NCI-H345 treated with DMSO at 0.1 percent for 48 hours (cell line): ENCODE data around the gene ALAD.
"Not testable (repeated sequence)": the region's sequence is repeated elsewhere in the genome, so short reads cannot be mapped to it uniquely, and the experiment has no call there.

Experiments used
- DNase-seq: peaks from one replicate; lab custom pipeline; 2025; ENCODE audit not compliant: unreplicated experiment; lab: John Stamatoyannopoulos, UW

The ALAD gene

DNA sequence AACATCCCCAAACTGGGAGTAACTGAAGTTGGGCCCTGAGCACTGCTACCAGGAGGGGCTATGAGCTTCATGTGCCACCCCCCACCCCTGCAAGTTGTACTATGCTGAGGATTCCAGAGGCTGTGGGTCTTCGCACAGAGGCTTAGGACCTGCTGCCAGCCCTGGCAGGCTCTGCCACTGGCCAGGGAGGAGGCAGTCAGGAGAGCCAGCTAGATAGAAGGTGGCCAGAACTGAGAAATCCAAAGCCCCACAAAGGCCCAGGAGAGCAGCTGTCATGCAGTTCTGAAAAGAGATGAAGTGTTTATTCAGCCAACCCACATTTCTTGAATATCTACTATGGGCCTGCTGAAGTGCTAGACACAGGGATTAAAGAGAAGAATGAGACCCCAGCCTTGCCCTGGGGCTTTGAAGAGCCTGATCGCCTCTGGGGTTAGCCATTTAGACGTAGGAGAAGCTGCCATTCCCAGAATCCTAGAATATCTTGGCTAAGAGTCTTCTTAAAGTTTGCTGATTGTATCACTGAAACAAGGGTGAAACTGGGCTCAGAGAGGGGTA lies 1.4 kb downstream of the ALAD start:
- no peak for DNase-seq

GRCh38 chr9:113398796-113399195 lies 2.3 kb downstream of the ALAD start:
- DNase-seq = no peak

- DNase-seq = no peak
Observed at GRCh38 chr9:113397203-113397631, 3.9 kb downstream of the ALAD start.

GRCh38 chr9:113395000-113395861 lies 5.9 kb downstream of the ALAD start:
- no peak for DNase-seq

GRCh38 chr9:113393281-113393680 lies 7.8 kb downstream of the ALAD start:
- DNase-seq = no peak

GRCh38 chr9:113391917-113392316 lies 9.2 kb downstream of the ALAD start:
- no peak for DNase-seq

DNA sequence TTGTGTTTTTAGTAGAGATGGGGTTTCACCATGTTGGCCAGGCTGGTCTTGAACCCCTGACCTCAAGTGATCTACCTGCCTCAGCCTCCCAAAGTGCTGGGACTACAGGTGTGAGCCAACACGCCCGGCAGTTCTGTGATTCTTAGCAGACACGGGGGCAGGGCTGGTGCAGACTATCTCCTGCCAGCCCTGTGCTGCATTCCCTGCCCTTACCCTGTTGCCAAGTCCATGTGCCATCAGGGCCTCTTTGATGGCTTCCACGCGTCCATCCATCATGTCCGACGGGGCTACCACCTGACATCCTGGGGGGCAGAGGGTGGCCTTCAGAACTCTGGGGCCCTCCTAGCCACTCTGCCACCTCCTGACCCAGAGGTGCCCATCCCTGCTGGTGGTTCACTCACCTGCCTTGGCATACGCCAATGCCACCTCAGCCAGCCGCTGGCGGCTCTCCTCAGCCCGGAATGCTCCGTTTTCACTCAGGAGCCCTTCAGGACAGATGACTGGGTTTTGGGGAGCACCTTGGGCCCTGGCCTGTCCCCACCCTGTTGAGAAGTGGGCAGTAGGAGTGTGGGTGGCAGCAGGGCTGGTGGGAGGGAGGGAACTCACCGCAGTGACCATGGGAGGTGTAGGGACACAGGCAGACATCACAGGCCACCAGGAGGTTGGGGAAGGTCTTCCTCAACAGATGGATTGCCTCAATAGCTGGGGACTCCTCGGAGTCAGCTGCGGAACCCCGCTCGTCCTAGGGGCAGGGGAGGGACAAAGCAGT lies 10.7 kb downstream of the ALAD start:
- no peak for DNase-seq

- DNase-seq = no peak
Observed at GRCh38 chr9:113389451-113389850, 11.6 kb downstream of the ALAD start.

DNA sequence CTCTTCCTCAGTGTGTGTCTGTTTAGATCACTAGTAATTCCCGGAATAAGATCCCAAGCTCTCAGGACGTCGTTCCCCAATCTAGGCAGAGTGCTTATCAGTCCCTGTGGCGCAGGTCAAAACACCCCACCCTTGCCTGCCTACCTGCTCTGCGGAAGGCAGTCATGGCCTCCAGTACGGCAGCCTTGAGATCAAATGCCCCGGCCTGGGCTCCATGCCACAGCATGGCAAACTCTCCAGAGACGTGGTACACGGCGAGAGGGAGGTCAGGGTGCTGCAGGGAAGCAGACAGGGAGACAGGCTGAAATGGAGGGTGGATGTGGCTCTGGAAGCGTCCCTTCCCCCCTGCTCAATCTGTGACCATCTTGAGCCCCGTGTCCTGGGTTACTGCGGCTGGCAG lies 12.3 kb downstream of the ALAD start:
- DNase-seq = no peak

DNA sequence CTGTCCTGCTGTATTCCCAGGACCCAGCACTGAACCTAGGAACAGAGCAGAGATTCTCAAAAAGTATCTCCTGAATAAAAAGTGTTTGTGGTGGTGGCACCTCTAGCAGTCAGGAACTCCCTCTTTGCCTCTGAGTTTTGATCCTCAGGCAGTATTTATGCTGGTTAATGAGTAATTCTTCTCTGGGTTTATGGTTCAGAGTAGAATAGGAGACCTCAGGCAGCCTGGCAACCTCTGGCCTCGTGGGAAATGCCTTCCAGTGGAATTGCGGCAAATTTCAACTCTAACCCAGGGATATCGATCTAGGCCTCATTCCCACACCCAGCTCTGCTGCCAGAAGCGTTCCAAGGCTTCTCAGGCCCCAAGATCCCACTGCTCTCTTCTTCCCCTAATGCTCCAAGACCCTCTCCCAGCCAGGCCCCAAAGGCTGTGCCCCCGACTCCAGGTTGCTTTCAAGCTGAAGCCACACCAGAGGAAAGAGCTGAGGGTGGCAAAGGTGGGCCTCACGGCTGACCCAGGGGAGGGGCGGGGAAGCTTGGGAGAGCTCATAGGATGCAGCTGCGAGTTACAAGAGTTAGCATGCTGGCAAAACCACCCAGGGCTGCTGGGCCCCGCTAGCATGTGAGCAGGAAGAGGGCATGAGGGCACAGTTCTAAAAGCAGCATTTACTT lies 13.4 kb downstream of the ALAD start:
- no peak for DNase-seq

- no peak for DNase-seq
Observed at GRCh38 chr9:113386571-113387393, 14.3 kb downstream of the ALAD start.

GRCh38 chr9:113381909-113382411 lies 19.1 kb downstream of the ALAD start:
- no peak for DNase-seq

DNA sequence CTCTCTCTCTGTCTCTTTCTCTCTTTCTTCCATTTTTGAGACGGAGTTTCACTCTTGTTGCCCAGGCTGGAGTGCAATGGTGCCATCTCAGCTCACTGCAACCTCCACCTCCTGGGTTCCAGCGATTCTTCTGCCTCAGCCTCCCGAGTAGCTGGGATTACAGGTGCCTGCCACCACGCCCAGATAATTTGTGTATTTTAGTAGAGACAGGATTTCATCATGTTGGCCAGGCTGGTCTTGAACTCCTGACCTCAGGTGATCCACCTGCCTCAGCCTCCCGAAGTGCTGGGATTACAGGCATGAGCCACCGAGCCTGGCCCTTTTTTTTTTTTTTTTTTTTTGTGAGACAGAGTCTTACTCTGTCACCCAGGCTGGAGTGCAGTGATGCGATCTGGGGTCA lies 19.6 kb downstream of the ALAD start:
- DNase-seq = not testable (repeated sequence)

DNA sequence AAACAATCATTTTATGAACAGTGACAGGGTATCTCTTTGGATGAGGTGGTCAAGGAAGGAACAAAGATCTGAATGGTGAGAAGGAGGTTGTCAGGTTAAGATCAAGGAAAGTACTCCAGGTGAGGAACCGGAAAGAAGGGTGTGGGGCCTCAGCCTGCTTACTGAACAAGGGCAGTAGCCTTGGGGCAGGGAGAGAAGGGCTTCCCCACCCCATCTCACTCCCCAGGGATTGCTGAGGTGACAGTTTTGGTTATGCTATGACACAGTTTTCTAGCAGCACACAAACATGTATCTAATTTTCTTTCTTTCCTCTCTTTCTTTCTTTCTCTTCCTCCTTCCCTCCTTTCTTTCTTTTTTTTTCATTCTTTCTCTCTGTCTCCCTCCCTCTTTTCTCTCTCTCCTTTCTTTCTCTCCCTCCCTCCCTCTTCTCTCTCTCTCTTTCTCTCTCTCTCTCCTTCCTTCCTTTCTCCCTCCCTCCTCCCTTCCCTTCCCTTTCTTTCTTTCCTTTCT lies 20.2 kb downstream of the ALAD start:
- peak; percentile 47 for DNase-seq

GRCh38 chr9:113379829-113380210 lies 21.3 kb downstream of the ALAD start:
- DNase-seq = not testable (repeated sequence)

DNA sequence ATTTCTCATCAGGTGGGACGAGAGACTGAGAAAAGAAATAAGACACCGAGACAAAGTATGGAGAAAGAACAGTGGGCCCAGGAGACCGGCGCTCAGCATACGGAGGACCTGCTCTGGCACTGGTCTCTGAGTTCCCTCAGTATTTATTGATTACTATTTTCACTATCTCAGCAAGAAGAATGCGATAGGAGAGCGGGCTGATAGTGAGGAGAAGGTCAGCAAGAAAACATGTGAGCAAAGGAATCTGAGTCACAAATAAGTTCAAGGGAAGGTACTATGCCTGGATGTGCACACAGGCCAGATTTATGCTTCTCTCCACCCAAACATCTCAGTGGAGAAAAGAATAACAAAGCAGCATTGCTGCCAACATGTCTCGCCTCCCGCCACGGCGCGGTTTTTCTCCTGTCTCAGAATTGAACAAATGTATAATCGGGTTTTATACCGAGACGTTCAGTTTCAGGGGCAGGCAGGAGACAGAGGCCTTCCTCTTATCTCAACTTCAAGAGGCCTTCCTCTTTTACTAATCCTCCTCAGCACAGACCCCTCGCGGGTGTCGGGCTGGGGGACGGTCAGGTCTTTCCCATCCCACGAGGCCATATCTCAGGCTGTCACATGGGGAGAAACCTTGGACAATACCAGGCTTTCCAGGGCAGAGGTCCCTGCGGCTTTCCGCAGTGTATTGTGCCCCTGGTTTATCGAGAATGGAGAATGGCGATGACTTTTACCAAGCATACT lies 21.8 kb downstream of the ALAD start:
- DNase-seq = not testable (repeated sequence)

DNA sequence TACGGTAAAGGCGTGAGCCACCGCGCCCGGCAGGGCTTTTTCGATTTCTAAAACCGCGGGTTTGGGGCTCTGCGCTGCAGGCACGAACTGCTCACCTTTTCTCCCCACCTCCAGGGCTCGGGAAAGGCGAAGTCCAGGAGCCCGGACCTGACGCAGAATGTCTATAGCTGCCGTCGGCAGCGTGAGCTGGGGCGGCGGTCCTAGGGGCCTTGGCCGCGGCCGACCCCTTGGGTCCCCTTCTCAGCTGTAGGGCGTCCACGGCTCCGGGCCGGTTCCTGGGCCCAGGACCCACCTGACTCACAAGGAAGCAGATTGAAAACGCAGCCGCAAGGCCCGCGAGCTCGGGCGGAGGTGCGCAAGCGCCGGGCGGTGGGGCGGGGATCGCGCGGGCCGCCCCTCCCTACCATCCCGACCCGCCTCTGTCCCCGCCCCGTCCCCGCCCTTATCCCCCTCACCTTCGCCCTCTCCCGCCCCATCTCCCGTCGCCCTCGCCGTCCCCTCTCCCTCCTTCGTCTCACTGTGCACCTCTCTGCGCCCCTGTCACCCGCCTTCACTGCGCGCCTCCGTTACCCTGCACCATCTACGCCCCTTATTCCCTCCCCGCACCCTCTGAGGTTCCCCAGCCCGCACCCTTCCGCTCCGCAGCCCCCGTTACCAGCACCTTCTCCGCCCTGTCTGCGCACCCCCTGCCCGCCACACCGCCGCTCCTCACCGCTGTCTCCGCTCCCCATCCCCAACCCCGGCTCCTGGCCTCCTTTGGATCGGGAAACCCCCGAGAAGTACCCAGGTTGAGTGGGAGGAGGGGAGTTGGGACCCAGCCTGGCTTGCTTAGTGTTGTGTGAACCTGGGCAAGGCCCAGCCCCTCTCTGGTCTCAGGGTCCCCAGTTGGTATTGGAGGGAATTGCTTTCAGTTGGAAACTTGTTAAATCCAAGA lies 24.2 kb downstream of the ALAD start, which contains the start of gene HDHD3:
TSS of gene HDHD3 (minus strand) at position 353 of the 934 bp plus-strand sequence. CDS start 2,632 bp downstream, outside the sequence.
- DNase-seq = peak; percentile 62
